ENCODE measurements around the gene RHOJ.
"Not testable (repeated sequence)": the region's sequence is repeated elsewhere in the genome, so short reads cannot be mapped to it uniquely, and the experiment has no call there.

Gene RHOJ

GRCh38 chr14:63204407-63205043, at the start of gene RHOJ:
TSS of gene RHOJ (plus strand) at chr14:63204443. CDS start at chr14:63204870, 427 bp downstream.
- peak; percentile 18 for DNase-seq (ENCODE audit: low spot score)

- no peak for DNase-seq (ENCODE audit: low spot score)
These were observed 48.6 kb upstream of the RHOJ start for GRCh38 chr14:63155511-63156185.

- no peak for DNase-seq (ENCODE audit: low spot score)
These were observed 47.0 kb upstream of the RHOJ start for GRCh38 chr14:63157195-63157594.

- no peak for DNase-seq (ENCODE audit: low spot score)
These were observed 40.9 kb upstream of the RHOJ start for GRCh38 chr14:63163306-63163705.

GRCh38 chr14:63164108-63164683, 40.0 kb upstream of the RHOJ start:
- DNase-seq (ENCODE audit: low spot score), result no peak

GRCh38 chr14:63165267-63165666, 39.0 kb upstream of the RHOJ start:
- not testable (repeated sequence) for DNase-seq (ENCODE audit: low spot score)

GRCh38 chr14:63167044-63167443, 37.2 kb upstream of the RHOJ start:
- DNase-seq (ENCODE audit: low spot score), result no peak

GRCh38 chr14:63174760-63175191, 29.5 kb upstream of the RHOJ start:
- DNase-seq (ENCODE audit: low spot score), result peak; percentile 60

- DNase-seq (ENCODE audit: low spot score), result no peak
These were observed 28.7 kb upstream of the RHOJ start for GRCh38 chr14:63175531-63175930.

GRCh38 chr14:63178912-63179311, 25.3 kb upstream of the RHOJ start:
- peak; percentile 65 for DNase-seq (ENCODE audit: low spot score)

- DNase-seq (ENCODE audit: low spot score), result no peak
These were observed 24.9 kb upstream of the RHOJ start for GRCh38 chr14:63179383-63179782.

GRCh38 chr14:63180011-63180410, 24.2 kb upstream of the RHOJ start:
- peak; percentile 37 for DNase-seq (ENCODE audit: low spot score)

- DNase-seq (ENCODE audit: low spot score), result no peak
These were observed 21.3 kb upstream of the RHOJ start for GRCh38 chr14:63182968-63183367.

GRCh38 chr14:63186453-63186852, 17.8 kb upstream of the RHOJ start:
- no peak for DNase-seq (ENCODE audit: low spot score)

- no peak for DNase-seq (ENCODE audit: low spot score)
These were observed 13.0 kb upstream of the RHOJ start for GRCh38 chr14:63191211-63191610.

GRCh38 chr14:63192085-63192484, 12.2 kb upstream of the RHOJ start:
- no peak for DNase-seq (ENCODE audit: low spot score)

- no peak for DNase-seq (ENCODE audit: low spot score)
These were observed 11.0 kb upstream of the RHOJ start for GRCh38 chr14:63193236-63193635.

GRCh38 chr14:63200035-63200740, 4.1 kb upstream of the RHOJ start:
- DNase-seq (ENCODE audit: low spot score), result no peak

- no peak for DNase-seq (ENCODE audit: low spot score)
These were observed 3.5 kb upstream of the RHOJ start for GRCh38 chr14:63200767-63201166.

- no peak for DNase-seq (ENCODE audit: low spot score)
These were observed 1.2 kb upstream of the RHOJ start for GRCh38 chr14:63203015-63203414.

GRCh38 chr14:63203618-63204406, 431 bp upstream of the RHOJ start:
- peak; percentile 82 for DNase-seq (ENCODE audit: low spot score)

- DNase-seq (ENCODE audit: low spot score), result no peak
These were observed 867 bp downstream of the RHOJ start for GRCh38 chr14:63205044-63205575.
